NCI-H526 (cell line): ENCODE data around the gene IFI35.
"Not testable (repeated sequence)": the region's sequence is repeated elsewhere in the genome, so short reads cannot be mapped to it uniquely, and the experiment has no call there.

Experiments used
- DNase-seq, 2 experiments: peaks; one replicate each; lab custom pipeline; 2025; lab: John Stamatoyannopoulos, UW

Gene IFI35

DNA sequence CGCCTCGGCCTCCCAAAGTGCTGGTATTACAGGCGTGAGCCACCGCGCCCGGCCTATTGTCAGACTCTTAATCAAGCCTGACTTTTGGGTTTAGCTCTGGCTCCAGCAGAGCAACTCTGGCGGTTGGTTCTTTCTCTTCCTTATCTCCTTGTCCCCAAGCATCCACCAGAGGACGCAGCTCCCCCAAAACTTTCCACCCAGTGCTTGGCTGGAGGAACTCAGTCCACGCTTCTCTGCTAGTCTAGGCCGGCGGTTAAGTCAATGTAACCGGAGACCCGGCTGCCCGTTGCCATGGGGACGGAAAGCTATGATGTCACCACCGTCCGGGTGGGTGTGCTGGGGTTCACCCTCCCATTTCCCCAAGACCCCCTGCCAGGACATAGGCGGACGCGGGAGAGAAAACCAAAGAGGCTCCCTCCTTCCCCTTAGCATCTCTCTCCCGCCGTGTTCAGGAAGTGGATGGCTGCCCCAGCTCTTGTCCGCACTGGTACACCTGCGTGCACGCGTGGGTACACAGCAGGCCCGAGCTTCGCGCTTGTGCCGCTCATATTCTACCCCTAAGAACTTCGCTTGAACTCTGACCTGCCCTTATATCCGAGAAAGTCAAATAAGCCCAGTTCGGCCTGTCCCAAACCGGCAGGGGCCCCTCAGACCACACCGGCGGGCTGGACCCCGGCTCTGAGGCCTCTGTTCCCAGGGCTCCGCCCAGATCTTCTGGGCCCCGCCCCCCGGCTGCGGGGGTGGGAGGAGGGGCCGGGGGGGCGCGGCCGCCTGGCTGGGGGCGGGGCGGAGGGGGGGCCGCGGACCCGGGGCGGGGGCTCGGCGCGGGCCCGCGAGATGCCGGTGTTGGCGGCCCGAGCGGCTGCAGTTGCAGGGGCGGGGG is 18.1 kb downstream of the IFI35 start, which contains the start of gene RND2:
Gene RND2, plus strand, starts transcription at position 825 of the 883 bp plus-strand sequence. CDS start 117 bp downstream, outside the sequence.
- DNase-seq = peak; percentile 94 to 96

DNA sequence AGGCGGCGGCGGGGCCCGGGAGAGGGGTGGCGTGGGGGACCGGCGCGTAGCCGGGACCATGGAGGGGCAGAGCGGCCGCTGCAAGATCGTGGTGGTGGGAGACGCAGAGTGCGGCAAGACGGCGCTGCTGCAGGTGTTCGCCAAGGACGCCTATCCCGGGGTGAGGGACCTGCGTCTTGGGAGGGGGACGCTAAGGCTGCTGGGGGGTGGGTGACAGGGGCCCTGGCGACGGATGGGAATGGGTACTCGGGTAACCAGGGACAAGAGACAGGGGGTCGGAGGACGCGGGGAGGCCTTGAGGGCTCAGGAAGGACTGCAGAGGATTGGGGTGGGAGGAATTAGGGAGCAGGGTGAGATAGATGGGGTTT is 18.7 kb downstream of the IFI35 start:
- DNase-seq = no peak

DNA sequence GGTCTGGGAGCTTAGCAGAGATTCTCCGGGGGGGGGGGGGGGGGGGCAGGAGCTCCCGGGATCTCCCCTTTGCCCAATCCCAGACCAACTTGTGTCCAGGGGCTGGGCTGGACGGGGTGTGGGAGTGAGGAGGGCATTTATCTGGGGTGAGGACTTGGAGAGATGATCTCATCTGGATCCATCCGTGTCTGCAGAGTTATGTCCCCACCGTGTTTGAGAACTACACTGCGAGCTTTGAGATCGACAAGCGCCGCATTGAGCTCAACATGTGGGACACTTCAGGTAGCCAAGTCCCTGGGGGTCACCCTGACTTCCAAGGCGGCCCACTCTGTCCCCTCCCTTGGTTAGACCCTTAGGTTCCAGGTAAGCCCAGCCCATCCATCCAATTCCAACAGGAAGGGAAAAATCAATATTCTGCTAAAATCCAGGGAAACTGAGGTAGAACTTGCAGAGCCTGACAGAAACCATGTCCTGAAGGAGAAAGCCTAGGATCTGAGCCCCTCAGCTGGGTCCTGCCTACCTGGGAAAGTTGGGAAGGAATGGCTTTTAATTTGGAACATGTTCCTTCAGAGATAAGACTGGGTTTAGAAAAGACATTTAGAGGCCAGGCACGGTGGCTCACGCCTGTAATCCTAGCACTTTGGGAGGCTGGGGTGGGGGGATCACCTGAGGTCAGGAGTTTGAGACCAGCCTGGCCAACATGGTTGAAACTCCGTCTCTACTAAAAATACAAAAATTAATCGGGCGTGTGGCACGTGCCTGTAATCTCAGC is 19.4 kb downstream of the IFI35 start:
- no peak for DNase-seq

DNA sequence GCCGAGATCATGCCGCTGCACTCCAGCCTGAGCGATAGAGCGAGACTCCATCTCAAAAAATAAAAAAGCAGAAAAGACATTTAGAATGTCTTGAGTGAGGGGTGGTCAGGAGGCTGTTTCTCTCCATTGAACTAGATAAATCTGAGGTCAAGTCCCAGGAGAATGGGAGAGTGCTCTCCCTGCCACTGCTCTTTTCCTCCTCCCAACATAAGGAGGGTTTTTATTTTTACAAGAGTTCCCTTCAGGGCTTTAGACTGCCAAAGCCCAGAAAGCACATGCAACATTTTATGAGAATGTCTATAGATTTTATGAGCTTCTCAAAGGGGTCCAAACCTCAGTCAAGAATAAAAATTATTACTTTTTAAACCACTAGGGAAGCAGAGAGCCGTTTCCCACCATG is 20.0 kb downstream of the IFI35 start:
- no peak for DNase-seq

DNA sequence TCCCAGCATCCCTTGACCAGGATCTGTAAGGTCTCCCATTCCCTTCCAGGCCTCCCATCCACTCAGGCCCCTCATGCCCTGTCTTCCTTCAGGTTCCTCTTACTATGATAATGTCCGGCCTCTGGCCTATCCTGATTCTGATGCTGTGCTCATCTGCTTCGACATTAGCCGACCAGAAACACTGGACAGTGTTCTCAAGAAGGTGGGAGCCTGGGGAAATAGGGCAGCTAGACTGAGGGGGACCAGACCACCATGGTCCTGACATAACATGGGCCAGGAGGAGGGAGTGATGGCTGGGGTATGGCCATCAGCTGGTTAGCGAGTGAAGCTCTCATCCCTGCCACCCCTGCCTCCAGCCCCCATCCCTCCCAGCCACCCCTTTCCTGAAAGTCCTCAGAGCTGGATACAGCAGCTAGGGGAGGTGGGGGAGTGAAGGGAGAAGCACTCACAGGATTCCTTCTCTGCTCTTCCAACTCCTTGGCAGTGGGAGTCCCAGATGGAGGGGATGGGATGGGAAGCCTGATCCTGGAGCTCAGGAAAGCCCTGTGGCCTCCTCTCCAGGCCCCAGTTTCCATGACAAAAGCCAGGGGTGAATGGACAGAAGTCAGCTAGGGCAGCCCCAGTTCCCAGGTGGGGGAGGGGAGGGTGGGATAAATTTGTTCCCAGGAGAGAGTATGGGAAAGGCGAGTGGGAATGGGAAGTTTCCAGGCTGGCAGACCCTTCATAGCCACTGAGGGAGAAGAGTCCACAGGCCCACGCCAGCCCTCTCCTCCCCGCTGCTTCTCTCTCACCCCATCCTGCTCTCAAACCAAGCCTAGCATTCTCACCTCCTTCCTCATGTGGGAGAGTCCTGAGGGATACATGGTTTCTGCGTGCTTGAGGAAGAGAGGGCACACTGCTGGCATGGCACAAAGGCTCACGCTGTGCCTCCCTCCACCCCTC is 20.8 kb downstream of the IFI35 start:
- no peak for DNase-seq

DNA sequence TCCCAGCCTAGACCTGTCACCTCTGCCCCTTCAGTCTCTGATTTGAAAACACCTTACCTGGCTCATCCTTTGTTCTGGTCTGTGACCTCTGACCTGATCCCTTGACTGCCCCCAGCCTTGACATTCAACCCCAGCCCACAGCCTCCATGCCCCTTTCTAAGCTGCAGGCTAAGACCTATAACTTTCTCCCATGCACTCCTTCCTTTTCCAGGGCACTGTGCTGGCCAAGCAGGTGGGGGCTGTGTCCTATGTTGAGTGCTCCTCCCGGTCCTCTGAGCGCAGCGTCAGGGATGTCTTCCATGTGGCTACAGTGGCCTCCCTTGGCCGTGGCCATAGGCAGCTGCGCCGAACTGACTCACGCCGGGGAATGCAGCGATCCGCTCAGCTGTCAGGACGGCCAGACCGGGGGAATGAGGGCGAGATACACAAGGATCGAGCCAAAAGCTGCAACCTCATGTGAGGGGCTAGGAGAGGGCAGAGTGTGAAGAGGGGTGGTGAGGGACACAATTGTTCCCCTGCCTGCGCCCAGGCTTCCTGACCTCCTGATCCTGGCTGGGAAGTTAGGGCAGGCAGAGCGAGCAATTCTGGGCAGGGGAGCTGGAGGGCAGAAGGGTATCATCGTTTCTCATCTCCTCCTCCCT is 21.8 kb downstream of the IFI35 start:
- no peak for DNase-seq

DNA sequence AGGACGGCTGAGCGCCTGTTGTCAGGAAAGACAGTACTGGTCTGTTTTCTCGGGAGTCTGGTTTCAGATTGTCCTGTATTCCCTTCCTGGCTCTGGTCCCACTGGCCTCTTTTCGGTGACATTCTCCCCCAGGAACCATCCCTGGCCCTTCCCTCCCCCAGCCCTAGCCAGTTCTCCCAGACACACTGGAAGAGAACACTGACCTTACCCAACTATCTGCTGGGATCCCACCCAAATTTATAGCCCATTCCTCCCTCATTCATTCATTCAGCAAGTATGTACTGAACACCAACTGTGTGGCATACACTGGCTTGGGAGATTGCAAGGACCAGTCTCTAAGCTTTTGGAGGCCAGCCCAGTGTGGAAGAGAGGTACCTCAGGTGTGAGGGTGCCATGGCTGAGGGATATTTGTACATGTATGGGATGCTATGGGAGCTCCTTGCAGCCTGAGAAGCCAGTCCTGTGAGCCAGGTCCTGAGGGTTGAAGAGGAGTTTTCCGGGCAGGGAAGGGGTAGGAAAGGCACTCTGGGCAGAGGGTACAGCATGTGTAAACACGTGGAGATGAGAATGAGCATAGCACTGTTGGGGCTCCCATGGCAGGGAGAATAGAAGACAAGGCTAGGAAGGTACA is 23.7 kb downstream of the IFI35 start:
- no peak for DNase-seq

DNA sequence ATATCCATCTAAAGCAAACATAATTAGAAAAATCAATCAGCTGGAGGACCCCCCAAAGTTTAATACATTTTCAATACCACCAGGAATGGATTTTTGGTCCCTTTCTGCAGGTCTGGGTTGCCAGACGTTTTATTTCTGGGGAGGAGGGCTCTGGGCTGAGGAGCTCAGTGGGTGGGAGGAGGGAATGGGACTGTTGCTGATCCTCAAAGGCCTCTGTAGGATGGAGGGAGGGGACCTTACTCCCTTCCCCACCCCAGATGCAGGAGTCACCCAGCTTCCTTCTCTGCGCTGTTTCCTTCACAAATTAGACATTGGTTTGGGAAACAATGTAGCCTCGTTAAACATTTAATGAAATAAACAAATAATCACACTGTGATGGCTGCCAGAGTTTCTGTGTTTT is 25.1 kb downstream of the IFI35 start:
- no peak for DNase-seq

DNA sequence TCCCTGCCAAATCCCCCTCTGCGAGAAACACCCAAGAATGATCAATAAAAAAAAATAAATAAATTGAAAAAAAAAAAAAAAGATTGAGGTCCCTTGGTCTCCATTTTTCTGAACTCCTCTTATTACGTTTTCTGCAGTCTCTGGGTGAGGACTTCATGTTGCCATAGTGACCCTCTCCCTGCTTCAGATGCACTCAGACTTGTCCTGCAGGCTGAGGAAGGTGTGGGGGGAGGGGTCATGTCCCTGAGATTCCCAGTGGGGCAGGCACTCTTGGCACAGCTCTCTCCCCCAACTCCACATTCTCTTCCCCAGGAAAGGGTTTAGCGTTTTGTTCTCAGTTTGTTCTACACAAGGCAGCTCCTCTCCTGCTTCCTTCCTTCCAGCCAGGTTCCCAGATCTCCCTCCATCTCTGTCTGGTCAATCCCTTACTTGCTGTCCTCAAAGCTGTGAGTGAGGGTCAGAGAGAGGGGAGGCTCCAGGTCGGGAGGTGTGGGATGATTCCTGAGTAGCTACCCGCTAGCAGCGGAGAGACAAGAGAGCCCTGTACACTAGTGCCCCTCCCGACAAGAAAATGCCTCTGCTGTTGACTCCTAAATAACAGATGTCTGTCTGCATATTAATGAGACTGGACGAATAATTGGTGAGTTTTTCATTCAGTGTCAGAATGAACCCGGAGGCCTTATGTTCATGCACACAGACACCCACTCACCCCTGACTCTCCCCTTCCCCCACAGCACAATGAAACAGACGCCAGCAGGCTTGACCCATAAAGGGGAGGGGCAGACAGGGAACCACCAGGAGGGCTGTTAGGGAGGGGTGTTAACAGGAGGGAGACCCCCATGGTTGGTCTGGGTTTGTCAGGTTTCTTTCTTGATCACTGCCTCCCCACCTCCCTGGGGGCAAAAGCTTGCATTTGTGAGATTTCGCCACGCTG is 27.6 kb downstream of the IFI35 start:
- DNase-seq = peak in 1 of 2 experiments; percentile 59

DNA sequence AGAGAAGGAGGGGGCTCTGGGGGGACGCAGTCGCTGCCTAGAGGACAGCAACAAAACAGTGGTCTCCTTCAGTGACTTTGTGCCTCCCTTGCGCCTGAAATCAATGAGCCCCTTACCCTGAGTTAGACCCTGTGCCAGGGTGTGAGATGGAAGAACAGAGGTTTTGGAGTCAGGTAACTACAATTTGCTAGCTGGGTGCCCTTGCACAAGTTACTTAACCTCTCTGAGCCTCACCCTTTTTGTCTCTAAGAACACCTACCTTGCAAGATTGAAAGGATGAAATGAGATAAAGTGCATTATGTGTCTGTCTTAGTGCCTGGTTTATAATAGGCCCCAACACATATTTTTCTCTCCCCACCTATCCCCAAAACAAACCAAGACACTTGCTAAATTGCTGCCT is 28.3 kb downstream of the IFI35 start:
- DNase-seq = no peak

DNA sequence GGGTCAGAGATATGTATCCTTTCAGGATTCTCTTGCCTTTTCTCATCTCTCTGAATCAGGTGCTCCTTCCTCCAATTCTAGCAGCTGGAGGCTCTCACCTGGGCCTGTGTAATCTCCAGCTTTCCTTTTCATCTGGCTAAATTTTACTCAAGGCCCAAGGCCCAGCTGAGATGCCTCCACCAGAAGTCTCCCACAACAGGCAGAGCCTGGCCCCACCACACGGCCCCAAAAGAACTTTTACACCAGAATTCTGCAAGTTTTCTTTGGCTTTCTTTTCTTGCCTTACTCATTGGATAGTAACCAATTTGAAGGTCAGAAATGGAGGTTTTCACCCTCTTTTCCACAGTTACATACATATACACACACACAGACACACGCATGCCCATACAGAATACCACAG is 33.1 kb downstream of the IFI35 start:
- DNase-seq = no peak

DNA sequence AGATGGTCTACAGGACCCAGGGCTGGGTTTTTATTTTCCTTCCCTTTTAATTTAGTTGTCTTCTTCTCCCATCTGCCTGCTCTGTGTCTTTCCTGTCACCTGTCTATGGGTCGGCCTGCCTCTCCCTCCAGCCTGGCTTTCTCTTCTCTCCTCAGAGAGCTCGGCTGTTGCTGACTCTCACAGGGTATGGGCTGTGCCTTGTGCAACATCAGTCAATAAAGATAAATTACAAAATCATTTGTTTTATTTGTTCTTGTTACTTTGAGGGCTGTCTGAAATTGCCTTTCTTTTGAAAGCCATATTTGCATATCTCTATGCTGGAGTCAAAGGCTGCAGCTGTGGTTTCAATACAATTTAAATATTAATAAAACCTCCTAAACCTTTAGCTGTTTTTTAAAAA is 34.1 kb downstream of the IFI35 start:
- DNase-seq = peak; percentile 76 to 80

DNA sequence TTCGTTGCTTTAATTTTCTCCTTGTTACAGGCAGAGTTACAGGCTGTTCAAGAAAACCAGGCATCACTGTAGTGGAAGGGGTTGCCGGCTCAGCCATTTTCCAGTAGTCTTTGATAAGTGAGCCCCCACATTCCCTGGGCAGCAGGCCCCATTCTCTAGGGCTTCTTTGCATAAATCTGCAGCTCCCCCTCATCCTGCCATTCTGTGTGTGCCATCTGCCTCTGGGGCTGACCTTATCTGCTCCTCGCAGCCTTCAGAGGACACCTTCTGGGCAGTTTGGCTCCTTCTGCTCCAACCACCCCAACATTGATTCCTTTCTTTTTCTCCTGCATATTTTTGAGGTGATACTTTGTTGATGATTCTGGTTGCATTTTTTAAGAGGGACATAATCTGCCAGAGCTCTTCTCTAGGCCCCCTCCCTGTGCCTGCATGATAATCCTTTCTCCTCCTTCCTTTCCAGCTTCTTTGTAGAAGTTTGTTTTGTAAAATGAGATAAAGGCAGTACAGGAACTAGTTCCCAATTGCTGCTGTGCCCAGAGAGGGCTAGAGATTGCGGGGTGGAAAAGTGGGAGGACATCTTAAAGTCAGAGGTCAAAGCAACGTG is 35.5 kb downstream of the IFI35 start:
- DNase-seq = no peak

DNA sequence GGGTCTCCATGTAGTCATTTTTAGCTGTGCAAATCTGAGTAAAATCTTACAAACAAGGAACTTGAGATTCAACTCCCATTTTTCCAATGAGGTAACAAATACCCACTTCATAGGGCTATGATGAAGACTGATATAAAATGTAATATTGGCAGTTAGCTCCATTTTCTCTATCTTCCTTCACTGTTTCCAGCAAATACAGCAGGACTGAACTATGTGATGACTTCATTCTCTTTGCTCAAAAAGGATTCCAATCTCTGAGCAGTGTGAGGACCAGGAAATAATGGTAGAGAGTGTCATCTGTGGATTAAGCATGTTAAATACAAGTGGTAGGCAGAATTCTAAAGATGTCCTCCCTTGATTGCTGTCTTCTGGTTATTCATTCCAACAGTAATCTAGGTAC is 36.7 kb downstream of the IFI35 start:
- DNase-seq = no peak

DNA sequence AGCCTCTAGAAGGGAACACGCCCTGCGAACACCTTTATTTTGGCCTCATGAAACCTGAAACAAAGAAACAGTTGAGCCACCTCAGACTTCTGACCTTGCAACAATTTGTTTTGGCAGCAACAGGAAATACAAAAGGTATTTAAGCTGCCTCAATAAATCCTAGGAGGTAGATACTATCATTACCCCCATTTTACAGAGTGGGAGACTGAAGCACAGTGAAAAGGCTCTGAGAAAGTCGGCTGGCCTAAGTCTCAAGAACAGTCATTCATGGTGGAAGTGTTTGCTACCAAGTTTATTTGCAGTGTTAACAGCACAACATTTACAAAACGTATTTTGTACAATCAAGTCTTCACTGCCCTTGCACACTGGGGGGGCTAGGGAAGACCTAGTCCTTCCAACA is 37.4 kb downstream of the IFI35 start:
- DNase-seq = no peak

DNA sequence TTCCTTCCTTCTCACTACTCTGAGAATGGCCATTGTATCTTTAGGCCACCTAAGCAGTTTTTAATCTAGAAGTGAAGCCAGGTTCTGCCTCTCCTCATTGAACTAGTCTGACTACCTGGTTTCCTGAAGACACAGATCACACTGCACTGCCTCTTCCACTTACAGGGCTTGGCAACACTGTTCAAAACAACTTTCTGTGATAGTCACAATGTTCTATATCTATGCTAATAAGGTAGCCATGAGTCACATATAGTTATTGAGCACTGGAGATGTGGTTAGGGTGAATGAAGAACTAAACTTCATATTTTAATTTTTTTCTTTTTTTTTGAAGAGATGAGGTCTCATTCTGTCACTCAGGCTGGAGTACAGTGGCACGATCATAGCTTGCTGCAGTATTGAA is 45.4 kb downstream of the IFI35 start:
- no peak for DNase-seq

DNA sequence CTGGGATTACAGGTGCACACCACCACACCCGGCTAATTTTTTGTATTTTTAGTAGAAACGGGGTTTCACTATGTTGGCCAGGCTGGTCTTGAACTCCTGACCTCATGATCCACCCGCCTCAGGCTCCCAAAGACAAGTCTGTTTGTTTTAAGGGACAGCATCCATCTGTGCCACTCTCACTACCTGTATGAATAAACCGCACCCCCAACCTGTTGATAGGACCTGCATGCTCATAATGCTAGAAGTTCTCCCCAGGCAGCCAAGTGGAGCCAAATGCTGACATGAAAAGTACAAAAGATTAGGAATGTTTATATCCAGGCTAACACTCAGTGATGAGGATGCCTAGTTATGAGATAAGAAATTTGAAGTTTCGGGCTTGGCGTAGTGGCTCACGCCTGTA is 46.4 kb downstream of the IFI35 start:
- not testable (repeated sequence) for DNase-seq

DNA sequence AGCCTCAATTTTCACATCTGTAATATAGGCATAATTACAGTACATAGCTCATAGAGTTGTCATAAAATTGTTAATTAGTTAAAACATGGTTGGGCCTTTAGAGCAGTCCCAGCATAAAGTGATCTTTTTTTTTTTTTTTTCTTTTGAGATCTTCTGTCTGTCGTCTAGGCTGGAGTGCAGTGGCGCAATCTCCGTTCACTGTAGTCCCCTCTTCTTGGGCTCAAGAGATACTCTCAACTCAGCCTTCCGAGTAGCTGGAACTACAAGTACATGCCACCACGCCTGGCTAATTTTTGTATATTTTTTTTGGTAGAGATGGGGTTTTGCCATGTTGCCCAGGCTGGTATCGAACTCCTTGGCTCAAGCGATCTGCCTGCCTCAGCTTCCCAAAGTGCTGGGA is 49.5 kb downstream of the IFI35 start:
- DNase-seq = no peak

DNA sequence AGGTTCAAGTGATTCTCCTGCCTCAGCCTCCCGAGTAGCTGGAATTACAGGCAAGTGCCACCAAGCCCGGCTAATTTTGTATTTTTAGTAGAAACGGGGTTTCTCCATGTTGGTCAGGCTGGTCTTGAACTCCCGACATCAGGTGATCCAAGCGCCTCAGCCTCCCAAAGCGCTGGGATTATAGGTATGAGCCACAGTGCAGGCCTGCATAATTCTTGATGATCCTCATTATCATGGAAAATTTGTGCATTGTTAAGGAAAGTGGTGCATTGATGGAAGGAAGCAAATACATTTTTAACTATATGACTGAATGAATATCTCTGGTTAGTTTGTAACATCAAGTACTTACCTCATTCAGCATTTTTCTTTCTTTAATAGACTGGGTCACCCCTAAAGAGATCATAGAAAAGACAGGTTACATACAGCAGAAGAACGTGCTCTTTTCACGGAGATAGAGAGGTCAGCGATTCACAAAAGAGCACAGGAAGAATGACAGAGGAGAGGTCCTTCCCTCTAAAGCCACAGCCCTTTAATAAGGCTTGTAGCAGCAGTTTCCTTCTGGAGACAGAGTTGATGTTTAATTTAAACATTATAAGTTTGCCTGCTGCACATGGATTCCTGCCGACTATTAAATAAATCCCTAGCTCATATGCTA is 56.5 kb downstream of the IFI35 start:
- DNase-seq = no peak
